Measurements from ENCODE around the gene TPP1. TPM values are rescaled to one million over a fixed set of nuclear protein-coding genes. Genes with fewer than 3 reads are reported as not detected.

TPP1 gene
- total and polyA plus RNA-seq, 10 of the 15 experiments (the other 5 are each of a cell fraction or from before 2014, with no cell fraction given), result 7.5 to 64.6 (median 38.3) TPM

GRCh38 chr11:6587360-6587953 lies 31.8 kb downstream of the TPP1 start:
- POLR2A ChIA-PET, result no interaction called here
- Histone ChIP-seq H3K36me3 (ENCODE audit: control insufficient read depth in 2 of 2, insufficient read depth in 2 of 2, low read length in 1 of 2) (peaks cover 0 to under 1% of the 10 kb centered on the region in 2 experiments; a peak in 2 of 4 replicates), H4K20me1 (ENCODE audit: control insufficient read depth, insufficient read depth) (no peaks in the 10 kb centered on the region), H3K9ac (ENCODE audit: control insufficient read depth, insufficient read depth, low read length) (no peak overlapping the region), H3K4me3 (no peak overlapping the region), H3K27me3 (replicated peaks in 1 of 2; ENCODE audit: control insufficient read depth in 2 of 2, insufficient read depth in 2 of 2, low read length in 1 of 2) (no peaks in the 10 kb centered on the region), H3K79me2 (ENCODE audit: control insufficient read depth, insufficient read depth, low read length) (no peaks in the 10 kb centered on the region), H2AFZ (ENCODE audit: control insufficient read depth, low read depth, low read length) (no peak overlapping the region), H3K4me1 (ENCODE audit: control insufficient read depth, insufficient read depth, low read length) (no peaks in the 10 kb centered on the region), H3K27ac (ENCODE audit: control insufficient read depth, insufficient read depth) (no peak overlapping the region), H3K9me3 (replicated peaks; ENCODE audit: control insufficient read depth, insufficient read depth, low read length) (no peaks in the 10 kb centered on the region), H3K4me2 (ENCODE audit: control insufficient read depth, insufficient read depth) (no peak overlapping the region)
- DNase-seq (ENCODE audit: low read depth, low spot score) (no peak), FAIRE-seq (no peak), ATAC-seq (no peak)
- intact Hi-C loops (cut with micrococcal nuclease; ENCODE audit: unreplicated experiment) (no loop called here), in situ Hi-C loops (cut with MboI) (no loop called here)
- 95% methylated on average over 11 of the region's 11 CpGs for WGBS (ENCODE audit: insufficient coverage, insufficient replicate concordance, low lambda C conversion rate, missing lambda C conversion rate)
- RAD21 ChIA-PET (ENCODE audit: unreplicated experiment), result interaction anchor here (0.6 kb wide), 1 partner anchor 293 kb away, joined by 3 read pairs; no protein-coding TSS in a partner anchor
- BruUV-seq (replicated peaks), result no TSS peak
- CTCF ChIA-PET, result interaction anchor here (1.0 kb wide), 1 partner anchor 15 kb away, joined by 3 read pairs; no protein-coding TSS in a partner anchor
- TF ChIP-seq SUZ12 (IDR thresholded peaks at IDR 0.05; ENCODE audit: unreplicated experiment) (no peak), ZZZ3 (IDR thresholded peaks at IDR 0.05; ENCODE audit: control insufficient read depth, insufficient read length, low read depth) (no peak), CBX5 (IDR thresholded peaks at IDR 0.05; ENCODE audit: low read depth) (no peak), MYC (IDR thresholded peaks at IDR 0.05; ENCODE audit: insufficient read depth, insufficient read length, insufficient replicate concordance, low read length, severe bottlenecking) (no peak), MEF2A (IDR thresholded peaks at IDR 0.05; ENCODE audit: insufficient read depth, low read depth, low read length) (no peak), POLR2AphosphoS2 (IDR thresholded peaks at IDR 0.05; ENCODE audit: low read depth, low read length) (no peak), KAT2A (conservative IDR thresholded peaks at IDR 0.05; ENCODE audit: control insufficient read depth, low read depth, low read length) (no peak), NR2C1 (IDR thresholded peaks at IDR 0.05) (no peak), WRNIP1 (IDR thresholded peaks at IDR 0.05; ENCODE audit: borderline replicate concordance, low read depth, low read length) (no peak), ZNF274 (IDR thresholded peaks at IDR 0.05; ENCODE audit: insufficient read depth, insufficient read length) (no peak), KLF5 (IDR thresholded peaks at IDR 0.05; ENCODE audit: partially characterized antibody) (no peak), SKIL (IDR thresholded peaks at IDR 0.05; ENCODE audit: low read depth, poor library complexity, severe bottlenecking) (no peak), SMARCA5 (IDR thresholded peaks at IDR 0.05) (no peak)
- SMC1A ChIA-PET (ENCODE audit: uncharacterized antibody, unreplicated experiment), result interaction anchor here (1.7 kb wide), 1 partner anchor 9 kb away, joined by 6 read pairs; no protein-coding TSS in a partner anchor

Data from GM12878 (cell line).